Vagina (tissue), 2 donors: ENCODE results near the gene INPP5A.
"Not testable (repeated sequence)": the region's sequence is repeated elsewhere in the genome, so short reads cannot be mapped to it uniquely, and the experiment has no call there.

Source experiments
- CTCF ChIP-seq, 3 experiments: fragments of 450-650 bp in 2 of 3; fragments of 200-600 bp in 1 of 3; sonication (generic) in 1 of 3; IDR thresholded peaks; one replicate each; pipeline ENCODE4 v1.5.1; 2017 to 2019; ENCODE audit warnings: antibody characterized with exemption in 3 of 3, mild to moderate bottlenecking in 2 of 3, moderate library complexity in 2 of 3
- POLR2A ChIP-seq, 2 donors: fragments of 450-650 bp; IDR thresholded peaks; one replicate each; pipeline ENCODE4 v1.6.1; 2017; ENCODE audit warnings: antibody characterized with exemption in 2 of 2, mild to moderate bottlenecking in 2 of 2, moderate library complexity in 2 of 2

DNA sequence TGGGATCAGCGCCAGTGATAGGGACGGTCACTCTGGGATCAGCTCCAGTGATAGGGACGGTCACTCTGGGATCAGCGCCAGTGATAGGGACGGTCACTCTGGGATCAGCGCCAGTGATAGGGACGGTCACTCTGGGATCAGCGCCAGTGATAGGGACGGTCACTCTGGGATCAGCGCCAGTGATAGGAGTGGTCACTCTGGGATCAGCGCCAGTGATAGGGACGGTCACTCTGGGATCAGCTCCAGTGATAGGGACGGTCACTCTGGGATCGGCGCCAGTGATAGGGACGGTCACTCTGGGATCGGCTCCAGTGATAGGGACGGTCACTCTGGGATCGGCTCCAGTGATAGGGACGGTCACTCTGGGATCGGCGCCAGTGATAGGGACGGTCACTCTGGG lies 32.0 kb upstream of the INPP5A start:
- not testable (repeated sequence) for TF ChIP-seq CTCF, POLR2A (IDR thresholded peaks at IDR 0.05)
